ENCODE measurements around the gene TMEM181.
"Not testable (repeated sequence)": the region's sequence is repeated elsewhere in the genome, so short reads cannot be mapped to it uniquely, and the experiment has no call there.

Gene TMEM181

DNA sequence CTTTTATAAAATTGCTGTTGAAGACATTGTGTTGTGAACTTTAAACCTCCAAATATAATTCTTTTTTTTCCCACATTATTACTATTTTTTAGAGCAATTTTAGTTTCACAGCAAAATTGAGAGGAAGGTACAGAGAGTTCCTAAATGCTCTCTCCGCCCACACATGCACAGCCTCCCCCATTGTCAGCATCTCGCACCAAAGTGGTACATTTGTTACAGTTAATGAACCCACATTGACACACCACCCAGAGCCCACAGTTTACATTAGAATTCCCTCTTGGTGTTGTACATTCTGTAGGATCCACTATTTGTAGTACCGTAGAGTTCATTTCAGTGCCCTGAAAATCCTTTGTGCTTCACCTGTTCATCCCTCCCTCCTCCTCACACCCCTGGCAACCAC is 33.8 kb downstream of the TMEM181 start:
- DNase-seq: peak in 22 of 56 donors; percentile 5 to 75 (median 34)

DNA sequence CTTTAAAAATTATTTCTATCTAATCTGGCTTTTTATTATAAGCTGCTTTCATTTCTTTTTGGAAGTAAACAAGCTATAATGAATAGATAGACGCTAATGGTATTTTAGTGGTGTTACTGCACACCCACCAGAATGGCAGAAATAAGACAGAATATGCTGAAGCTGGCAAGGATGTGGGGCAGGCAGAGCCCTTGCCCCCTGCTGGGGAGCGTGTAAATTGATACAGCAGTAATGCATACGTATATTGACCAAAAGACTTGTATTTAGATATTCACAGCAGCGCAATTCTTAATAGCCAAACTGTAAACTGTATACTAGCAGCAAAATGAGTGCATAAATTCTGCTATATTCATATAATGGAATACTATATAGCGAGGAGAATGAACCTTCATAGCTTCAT is 35.3 kb downstream of the TMEM181 start:
- DNase-seq: no peak

DNA sequence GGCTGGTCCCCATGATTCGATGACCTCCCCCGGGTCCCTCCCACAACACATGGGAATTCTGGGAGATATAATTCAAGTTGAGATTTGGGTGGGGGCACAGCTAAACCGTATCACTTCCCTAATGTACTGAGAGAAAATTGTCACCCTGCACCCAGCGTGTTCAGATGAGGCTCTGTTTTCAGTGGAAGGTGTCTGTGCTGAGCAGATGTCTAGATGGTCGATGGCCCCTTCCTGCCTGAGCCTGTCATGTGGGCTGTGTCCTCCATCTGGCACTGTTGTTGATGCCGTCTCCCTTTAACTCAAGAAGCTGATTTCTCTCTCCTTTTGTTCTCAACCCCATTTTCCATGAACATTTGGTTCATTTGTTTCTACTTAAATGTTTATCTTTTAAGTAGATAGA is 37.0 kb downstream of the TMEM181 start:
- no peak for DNase-seq

DNA sequence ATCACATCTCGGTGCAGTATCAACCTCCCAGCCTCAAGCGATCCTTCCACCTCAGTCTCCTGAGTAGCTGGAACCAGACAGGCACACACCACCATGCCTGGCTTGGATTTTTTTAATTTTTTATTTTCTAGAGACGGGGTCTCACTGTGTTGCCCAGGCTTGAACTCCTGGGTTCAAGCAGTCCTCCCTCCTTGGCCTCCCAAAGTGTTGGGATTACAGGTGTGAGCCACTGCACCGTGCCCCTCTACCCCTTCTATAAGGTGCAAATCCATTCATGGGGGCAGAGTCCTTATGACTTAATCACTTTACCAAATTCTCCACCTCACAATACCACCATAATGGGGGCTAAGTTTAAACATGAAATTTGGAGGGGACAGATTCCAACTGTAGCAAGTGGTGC is 37.7 kb downstream of the TMEM181 start:
- no peak for DNase-seq

DNA sequence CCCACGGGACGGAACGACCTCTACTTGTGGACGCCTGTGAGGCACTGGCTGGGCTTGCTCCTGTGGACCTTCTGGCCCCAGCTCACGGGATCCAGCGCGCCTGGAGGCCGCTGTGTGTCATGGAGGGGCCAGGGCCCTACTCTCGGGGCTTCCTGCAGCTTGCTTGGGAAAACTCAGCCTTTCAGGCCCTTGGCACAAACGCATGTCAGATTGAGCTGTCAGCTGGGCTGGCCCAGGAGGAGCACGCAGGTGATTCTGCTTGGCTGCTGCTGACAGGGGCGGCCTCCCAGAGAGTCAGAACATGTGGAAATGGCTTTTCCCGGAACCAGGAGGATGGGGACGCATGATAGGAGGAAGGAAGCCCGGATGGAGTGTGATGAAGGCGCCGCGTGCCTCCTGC is 39.7 kb downstream of the TMEM181 start:
- DNase-seq: no peak

DNA sequence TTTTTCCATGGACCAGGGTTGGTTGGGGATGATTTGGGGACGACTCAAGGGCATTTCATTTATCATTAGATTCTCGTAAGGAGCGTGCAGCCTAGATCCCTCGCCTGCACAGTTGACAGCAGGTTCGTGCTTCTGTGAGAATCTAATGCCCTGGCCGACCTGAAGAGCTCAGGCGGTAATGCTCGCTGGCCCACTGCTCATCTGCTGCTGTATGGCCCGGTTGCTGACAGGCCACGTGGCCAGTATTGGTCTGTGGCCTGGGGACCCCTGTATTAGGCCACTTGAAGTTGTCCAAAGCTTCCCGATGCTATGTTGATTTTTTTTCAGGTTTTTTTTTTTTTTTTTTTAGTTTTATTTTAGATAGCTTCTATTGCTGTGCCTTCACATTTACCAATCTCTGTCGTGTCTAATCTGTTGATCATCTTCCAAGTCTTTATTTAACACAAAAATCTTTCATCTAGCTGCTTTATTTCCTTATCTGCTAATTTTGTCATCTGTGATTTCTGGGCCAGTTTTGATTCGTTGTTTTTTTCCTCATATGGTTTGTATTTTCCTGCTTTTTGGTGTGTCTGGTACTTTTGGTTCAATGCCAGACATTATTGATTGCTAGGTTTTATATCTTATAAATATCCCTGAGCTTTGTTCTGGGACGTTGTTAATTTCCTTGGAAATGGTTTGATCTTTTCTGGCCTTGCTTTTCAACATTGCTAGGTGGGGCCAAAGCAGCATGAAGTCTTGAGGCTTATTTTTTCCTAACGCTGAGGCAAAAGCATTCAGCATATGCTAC is 43.6 kb downstream of the TMEM181 start:
- DNase-seq: no peak

DNA sequence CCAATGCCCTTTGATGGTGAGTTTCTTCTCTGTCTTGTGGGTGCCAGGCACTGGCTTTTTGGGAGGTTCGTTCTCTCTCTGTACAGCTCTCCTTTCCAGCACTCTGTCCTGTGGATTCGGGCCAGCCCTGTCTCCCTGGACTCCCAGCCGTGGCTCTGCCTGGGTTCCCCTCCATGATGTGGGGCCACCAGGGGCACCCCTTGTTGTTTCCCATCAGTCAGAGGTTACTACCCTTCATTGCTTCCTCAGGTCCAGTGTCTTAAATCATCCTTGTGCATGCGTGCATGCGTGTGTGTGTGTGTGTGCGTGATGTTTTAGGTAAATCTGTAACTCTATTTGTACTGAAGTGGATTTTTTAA is 44.1 kb downstream of the TMEM181 start:
- DNase-seq: no peak

DNA sequence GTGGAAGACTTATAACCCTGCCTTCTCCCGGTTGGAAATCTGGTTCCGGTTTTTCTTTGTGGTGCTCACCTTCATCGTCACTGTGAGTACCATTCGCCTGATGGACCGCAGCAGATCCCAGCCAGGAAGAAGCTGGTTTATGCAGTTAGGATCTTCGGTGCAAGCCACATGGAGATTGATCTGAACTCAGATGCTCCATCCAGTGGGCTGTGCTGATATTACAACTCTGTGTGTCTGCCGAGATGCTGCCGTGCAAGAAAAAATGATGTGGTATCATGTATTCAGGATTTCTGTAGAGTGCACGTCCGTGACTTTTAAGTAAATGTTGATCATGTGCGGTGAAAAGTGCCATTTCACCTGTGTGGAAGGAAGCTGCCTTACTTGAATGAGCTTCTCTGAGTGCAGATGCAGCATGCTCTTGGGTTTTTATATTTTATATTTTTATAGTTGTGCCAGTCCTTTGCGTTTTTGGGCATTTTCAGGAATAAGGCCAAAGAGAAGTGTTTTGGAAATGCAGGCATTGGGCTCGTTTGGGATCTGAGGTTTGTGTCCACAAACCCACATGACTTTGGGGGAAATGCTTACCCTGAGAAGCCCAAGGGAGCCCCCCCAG is 45.5 kb downstream of the TMEM181 start:
- DNase-seq: peak in 39 of 56 donors; percentile 6 to 81 (median 49)

DNA sequence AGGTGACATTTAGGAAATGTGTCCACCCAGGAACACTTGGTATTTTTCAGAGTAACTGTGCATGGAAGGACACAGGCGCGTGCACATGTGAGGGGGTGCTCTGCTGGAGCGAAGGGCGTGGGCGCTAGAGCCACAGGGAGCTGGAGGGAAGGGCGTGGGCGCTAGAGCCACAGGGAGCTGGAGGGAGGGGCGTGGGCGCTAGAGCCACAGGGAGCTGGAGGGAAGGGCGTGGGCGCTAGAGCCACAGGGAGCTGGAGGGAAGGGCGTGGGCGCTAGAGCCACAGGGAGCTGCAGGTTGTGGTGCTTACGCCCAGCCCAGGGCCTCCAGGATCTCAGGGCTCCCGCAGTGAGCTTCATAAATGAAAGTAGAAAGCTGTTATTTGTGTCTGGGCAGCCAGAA is 46.1 kb downstream of the TMEM181 start:
- not testable (repeated sequence) for DNase-seq

DNA sequence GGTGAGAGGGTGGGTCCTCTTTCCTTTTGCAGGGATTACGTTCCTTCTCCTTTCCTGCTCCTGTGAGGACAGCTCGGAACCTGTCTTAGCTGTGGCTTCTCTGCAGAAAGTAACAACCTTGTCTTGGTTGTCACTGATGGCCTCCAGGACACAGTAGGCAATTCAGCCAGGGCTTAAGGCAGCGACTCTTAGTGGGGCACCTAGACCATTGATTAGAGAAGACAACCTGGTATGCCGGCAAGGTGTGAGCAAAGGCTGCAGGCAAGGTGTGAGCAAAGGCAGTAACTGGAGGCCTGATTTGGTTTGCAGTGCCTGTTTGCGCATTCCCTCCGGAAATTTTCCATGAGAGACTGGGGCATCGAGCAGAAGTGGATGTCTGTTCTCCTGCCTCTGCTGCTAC is 47.0 kb downstream of the TMEM181 start:
- DNase-seq: no peak

DNA sequence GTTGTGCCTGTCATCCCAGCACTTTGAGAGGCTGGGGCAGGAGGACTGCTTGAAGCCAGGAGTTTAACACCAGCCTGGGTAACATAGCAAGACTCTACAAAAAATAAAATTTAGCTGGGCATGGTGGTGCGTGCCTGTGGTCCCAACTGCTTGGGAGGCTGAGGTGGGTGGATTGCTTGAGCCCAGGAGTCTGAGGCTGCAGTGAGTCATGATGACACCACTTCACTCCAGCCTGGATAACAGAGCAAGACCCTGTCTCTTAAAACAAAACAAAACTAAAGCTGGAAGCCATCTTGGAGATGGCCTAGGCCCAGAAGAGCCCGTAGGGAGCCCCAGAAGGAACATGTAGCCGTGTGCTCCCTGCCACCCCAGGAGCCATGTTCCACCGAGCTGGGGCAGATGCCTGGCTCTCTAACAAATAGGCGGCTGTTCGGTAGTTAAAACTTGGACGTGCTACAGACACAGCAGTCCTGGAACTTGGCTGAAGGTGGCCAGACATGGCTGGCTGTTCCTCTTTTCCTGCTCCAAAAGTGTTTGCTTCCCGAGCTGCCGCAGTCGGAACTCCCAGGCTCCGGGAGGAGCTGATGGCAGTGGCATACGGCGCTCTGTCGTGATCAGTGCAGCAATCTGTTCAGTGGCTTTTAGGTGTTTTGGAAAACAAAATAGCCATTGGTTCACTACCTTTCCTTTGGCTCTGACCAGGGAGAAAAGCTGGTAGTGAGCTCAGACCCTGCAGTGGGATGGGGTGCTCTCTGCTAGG is 47.7 kb downstream of the TMEM181 start:
- DNase-seq: no peak

DNA sequence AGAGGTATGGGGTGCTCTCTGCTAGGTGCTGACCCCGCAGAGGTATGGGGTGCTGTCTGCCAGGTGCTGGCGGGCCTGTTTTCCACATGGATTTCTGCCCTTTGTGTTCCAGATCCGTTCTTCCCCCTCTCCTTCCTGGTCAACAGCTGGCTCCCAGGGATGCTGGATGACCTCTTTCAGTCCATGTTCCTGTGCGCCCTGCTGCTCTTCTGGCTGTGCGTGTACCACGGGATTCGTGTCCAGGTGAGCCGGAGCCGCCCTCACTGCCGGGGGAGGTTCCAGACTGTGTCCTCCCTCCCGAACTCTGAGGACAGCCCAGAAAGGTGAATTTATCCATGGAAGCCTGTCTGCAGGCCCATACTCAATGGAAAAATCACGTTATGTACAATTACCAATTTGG is 48.3 kb downstream of the TMEM181 start:
- DNase-seq: no peak

DNA sequence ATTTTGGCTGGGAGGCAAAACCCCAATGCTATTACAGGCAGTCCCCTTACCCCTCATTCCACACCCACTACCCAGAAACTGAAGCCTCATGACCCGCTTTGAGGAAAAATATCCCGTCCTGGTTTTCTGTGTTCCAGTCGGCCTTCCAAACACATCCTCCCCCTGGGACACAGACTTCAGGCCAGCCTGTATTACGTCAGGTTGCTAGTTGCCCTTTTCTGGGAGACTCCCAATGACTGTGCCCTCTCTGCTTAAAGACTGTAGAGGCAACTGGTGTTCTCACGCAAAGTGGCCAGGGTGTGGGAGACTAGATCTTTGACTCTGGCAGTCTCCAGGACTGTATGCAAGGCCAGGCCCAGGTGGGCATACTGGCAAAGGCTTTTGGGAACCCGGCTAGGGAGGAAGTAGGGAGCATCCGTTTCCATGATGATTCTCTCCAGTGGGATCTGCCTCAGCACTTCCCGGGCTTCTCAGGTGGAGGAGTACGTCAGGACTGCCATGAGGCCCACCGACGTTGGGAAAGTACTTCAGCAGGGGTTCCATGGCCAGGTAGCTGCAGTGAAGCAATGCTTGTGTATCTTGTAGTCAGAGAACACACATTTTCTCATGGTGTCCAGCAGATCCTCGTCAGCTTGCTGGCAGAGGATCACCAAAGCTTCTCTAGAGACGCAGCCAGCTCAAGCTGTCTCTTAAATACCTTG is 49.7 kb downstream of the TMEM181 start:
- no peak for DNase-seq

DNA sequence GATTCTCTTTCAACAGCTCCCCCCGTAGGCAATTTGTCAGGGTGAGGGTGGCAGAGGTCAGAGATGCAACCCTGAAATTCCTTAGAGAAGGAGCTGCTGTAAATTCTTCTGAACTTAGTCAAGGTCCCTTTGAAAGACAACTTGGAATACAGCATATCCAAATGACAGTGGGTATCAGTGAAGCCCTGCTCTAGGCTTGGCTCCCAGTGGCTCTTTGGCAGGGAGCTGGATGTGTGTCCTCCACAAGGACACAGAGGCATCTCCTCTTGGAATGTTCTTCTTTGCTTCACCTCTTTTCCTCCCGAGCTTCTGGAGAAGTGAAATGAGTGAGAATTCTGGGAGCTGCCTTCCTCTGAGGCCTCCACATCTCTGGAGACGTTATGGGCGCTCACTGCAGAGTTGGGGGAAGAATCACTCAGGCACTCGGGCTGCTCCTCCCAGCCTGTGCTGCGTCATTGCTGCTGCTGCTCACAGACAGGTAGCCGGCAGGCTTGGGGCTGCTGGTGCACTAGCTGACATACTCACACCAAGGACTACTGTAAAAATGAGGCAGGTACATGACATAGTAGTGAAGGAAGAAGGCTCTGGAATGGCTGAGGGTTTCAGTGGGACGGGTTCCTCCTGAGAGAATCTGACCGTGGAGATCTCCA is 50.6 kb downstream of the TMEM181 start:
- DNase-seq: no peak

DNA sequence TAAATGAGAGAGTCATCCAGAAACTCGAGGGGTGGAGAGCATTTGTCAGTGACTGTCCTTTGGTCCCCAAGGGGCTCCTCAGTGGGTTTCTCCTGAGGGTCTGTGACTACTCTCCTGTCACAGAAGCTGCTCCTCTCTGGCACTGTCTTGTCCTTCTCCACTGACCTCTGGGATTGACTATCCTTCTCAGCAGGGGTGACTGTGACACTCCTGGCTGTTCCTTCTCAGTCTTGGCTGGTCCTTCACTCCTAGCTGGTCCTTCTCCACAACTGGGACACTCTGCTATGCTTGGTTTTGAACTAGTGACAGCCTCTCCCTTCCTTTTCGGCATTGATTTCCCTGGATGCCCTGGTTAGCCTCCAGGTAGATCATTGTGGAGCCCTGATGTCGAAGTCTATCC is 51.1 kb downstream of the TMEM181 start:
- no peak for DNase-seq

DNA sequence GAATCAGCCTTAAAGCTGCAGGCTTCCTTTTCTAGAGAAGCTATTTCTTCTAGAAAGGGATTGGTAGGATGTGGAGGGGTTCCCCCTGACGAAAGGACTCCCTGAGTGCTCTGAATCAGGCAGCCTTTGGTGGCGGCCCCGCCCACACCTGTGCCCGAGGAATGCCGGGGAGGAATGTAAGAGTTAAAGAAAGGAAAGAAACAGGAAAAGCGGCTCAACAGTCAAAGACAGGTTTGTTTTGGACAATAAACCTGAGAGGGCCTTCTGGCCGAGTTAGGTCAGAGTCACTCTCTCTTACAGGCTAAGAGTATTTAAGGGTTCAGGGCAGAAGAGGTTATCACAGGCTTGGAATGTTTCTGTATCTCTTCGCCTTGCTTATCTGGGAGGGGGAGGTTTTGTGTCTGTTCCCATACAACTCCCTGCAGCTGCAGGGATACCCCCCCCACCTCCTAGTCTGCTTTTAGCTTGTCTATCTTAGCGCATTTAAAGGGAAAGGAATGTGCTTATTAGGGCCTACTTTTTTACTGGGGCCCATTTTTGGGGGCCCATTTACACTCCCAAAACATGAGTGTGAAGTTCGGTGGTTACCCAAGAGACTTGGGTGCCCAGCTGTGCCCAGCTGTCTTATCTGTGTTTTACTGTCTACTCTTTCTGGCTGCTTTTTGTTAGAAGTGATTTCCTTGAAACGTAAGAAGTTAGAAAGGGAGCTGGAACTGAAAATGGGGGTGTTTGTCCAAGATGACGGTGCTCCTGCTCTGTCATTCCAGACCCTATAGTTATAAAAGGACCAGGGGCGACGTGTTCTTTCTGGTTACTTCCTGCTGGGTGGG is 51.9 kb downstream of the TMEM181 start:
- peak in 9 of 56 donors; percentile 3 to 50 (median 18) for DNase-seq

DNA sequence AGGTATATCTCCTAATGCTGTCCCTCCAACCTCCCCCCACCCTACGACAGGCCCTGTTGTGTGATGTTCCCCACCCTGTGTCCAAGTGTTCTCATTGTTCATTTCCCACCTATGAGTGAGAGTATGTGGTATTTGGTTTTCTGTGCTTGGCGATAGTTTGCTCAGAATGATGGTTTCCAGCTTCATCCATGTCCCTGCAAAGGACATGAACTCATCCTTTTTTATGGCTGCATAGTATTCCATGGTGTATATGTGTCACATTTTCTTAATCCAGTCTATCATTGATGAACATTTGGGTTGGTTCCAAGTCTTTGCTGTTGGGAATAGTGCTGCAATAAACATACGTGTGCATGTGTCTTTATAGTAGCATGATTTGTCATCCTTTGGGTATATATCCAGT is 54.7 kb downstream of the TMEM181 start:
- DNase-seq: not testable (repeated sequence)

DNA sequence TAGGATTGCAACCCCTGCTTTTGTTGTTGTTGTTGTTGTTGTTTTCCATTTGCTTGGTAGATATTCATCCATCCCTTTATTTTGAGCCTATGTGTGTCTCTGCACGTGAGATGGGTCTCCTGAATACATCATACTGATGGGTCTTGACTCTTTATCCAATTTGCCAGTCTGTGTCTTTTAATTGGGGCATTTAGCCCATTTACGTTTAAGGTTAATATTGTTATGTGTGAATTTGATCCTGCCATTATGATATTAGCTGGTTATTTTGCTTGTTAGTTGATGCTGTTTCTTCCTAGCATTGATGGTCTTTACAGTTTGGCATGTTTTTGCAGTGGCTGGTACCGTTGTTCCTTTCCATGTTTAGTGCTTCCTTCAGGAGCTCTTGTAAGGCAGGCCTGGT is 58.4 kb downstream of the TMEM181 start:
- not testable (repeated sequence) for DNase-seq

DNA sequence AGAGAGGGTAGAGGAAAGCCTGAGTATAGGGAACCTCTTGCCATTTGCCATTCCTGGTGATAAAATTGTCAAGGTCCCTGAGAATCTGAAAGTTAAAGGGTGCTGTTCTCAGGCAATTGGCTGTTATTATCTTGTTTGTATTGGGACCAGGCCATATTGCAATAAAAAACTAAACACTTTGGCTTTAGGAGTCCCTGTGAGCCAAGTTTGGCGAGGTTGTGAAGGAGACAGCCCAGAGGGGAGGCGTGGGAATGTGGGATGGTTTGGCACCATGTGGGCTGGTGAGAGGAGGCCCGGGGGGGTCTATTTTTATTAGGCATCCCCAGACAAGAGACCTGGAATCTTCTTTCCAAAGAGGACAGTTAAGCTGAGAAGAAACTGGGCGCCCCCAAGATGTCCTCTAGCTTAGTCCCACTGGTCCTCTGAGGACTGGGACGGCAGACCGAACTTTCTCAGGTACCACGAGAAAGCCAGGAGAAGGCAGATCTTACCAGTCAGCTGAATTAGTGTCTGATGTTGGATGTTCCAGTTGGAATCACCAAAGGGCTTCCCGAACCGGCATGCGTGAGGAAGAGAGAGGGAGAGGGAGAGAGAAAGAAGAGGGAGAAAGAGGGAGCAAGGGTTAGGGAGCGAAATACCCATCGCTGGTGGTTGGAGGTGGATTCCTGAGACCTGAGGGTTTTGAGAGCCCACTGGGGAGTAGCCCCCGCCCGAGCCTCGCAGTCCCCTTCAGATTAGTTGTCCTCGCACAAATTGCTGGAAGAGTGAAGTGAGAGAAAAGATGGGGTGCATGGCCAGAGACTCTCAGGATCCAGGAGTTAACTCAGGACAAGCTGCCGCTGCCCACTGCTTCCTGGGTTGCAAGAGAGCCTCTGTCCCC is 60.3 kb downstream of the TMEM181 start:
- no peak for DNase-seq
